K562 (cell line): ENCODE results near the gene PRR7. TPM values are rescaled to one million over a fixed set of nuclear protein-coding genes. Genes with fewer than 3 reads are reported as not detected.
A peak's percentile ranks its signal among the peaks of the same experiment; 100 is the strongest.

Experiments used
- ATAC-seq: fragments of 200-7000 bp; cut with Tn5 transposase; 3 replicates; pipeline ENCODE4 v1.9.1; 2020; ENCODE audit warnings: moderate library complexity
- BruUV-seq: library from RNA; stranded (reverse); fragments of 400-500 nt; replicated peaks from 2 replicates; lab custom pipeline; 2021; lab: Mats Ljungman, UMichigan
- CTCF ChIA-PET: fragments of 300-600 bp; formaldehyde crosslinking; extraction: SDS; loops from one replicate; lab custom pipeline; 2021; ENCODE audit warnings: low intra/inter-chr PET ratio; lab: Yijun Ruan, JAX
- POLR2A ChIA-PET: fragments of 300-600, 350-650 bp; sonication (Branson Sonifier 250); formaldehyde crosslinking; extraction: SDS; loops from one replicate; lab custom pipeline; 2021; ENCODE audit warnings: antibody characterized with exemption, inconsistent platforms; lab: Yijun Ruan, JAX
- DNase-seq, 4 experiments: peaks; one replicate each; pipeline versions ENCODE4 v3.0.0 to v3.0.0-alpha.2; 2011 to 2018; ENCODE audit warnings: low spot score in 3 of 4, mixed read lengths in 3 of 4; ENCODE audit errors: extremely low read depth in 1 of 4
- FAIRE-seq: peaks from 2 replicates; lab custom pipeline; 2011; peaks lifted over from hg19 to GRCh38; lab: Jason Lieb, UNC
- H2AFZ ChIP-seq: 2 replicates; pipeline ENCODE4 v1.6.0; 2011; ENCODE audit warnings: low read depth, low read length, control low read depth, inconsistent platforms
- H3K27ac ChIP-seq: fragments of 200-600 bp; 3 replicates; pipeline ENCODE4 v1.8.0; 2011; ENCODE audit warnings: low read depth, mild to moderate bottlenecking, control low read depth, inconsistent platforms, low read length, moderate library complexity, mixed read lengths; ENCODE audit errors: extremely low read depth
- H3K27me3 ChIP-seq, 2 experiments: fragments of 300-600 bp in 1 of 2; 2 replicates in 1 of 2; 3 replicates in 1 of 2; pipeline versions ENCODE4 v1.6.0 to v1.8.0; 2011; ENCODE audit warnings: inconsistent platforms in 2 of 2, low read length in 2 of 2, mild to moderate bottlenecking in 1 of 2, mixed read lengths in 1 of 2, moderate library complexity in 1 of 2; ENCODE audit not compliant: control insufficient read depth in 2 of 2, insufficient read depth in 2 of 2
- H3K36me3 ChIP-seq: fragments of 300-600 bp; 3 replicates; pipeline ENCODE4 v1.8.0; 2011; ENCODE audit warnings: mild to moderate bottlenecking, low read length, inconsistent platforms; ENCODE audit not compliant: control insufficient read depth, insufficient read depth
- H3K4me1 ChIP-seq, 2 experiments: fragments of 200-600 bp in 1 of 2; replicated peaks in 1 of 2; 2 replicates in 1 of 2; 3 replicates in 1 of 2; pipeline versions ENCODE4 v1.5.1 to v1.8.0; 2011; ENCODE audit warnings: inconsistent platforms in 2 of 2, low read length in 2 of 2, mild to moderate bottlenecking in 1 of 2, mixed read lengths in 1 of 2, moderate library complexity in 1 of 2; ENCODE audit not compliant: control insufficient read depth in 2 of 2, insufficient read depth in 2 of 2
- H3K4me2 ChIP-seq: 2 replicates; pipeline ENCODE4 v1.6.1; 2011; ENCODE audit warnings: low read length, control low read depth, inconsistent platforms, mixed read lengths; ENCODE audit not compliant: insufficient read depth
- H3K4me3 ChIP-seq: fragments of 200-600 bp; sonication (generic), shearing (Covaris generic); 2 replicates; pipeline ENCODE4 v1.5.1; 2016; ENCODE audit warnings: control low read depth, inconsistent platforms
- H3K79me2 ChIP-seq: fragments of 200-600 bp; 3 replicates; pipeline ENCODE4 v1.8.0; 2011; ENCODE audit warnings: low read length, inconsistent platforms; ENCODE audit not compliant: control insufficient read depth, insufficient read depth
- H3K9ac ChIP-seq, 2 experiments: 2 replicates each; pipeline versions ENCODE4 v1.6.0 to v1.6.1; 2011; ENCODE audit warnings: low read depth in 2 of 2, low read length in 2 of 2, control low read depth in 1 of 2, inconsistent platforms in 1 of 2, mild to moderate bottlenecking in 1 of 2, mixed read lengths in 1 of 2; ENCODE audit not compliant: insufficient read depth in 1 of 2
- H3K9me1 ChIP-seq: one replicate; pipeline ENCODE4 v1.6.0; 2011; ENCODE audit warnings: inconsistent platforms, mild to moderate bottlenecking, low read length, moderate library complexity; ENCODE audit not compliant: control insufficient read depth, insufficient read depth
- H3K9me3 ChIP-seq: replicated peaks from 2 replicates; pipeline ENCODE4 v1.5.1; 2011; ENCODE audit warnings: low read depth, low read length, inconsistent platforms; ENCODE audit not compliant: control insufficient read depth, insufficient read depth
- H4K20me1 ChIP-seq: replicated peaks from 2 replicates; pipeline ENCODE4 v1.6.1; 2011; ENCODE audit warnings: low read length, inconsistent platforms, mixed read lengths; ENCODE audit not compliant: control insufficient read depth, insufficient read depth
- ARID1B ChIP-seq: fragments of 450-650 bp; IDR thresholded peaks from 2 replicates; pipeline ENCODE4 v1.6.1; 2016; ENCODE audit warnings: antibody characterized with exemption, mild to moderate bottlenecking, inconsistent platforms
- HDGF ChIP-seq: fragments of 450-650 bp; IDR thresholded peaks from 2 replicates; pipeline ENCODE4 v1.6.1; 2016
- PHB2 ChIP-seq: fragments of 450-650 bp; IDR thresholded peaks from 2 replicates; pipeline ENCODE4 v1.6.1; 2017; ENCODE audit warnings: low read depth
- TGIF2 ChIP-seq: sonication (generic); formaldehyde crosslinking; IDR thresholded peaks from 2 replicates; pipeline ENCODE4 v1.8.1; 2022; ENCODE audit warnings: mild to moderate bottlenecking, missing genetic modification reagents, moderate library complexity
- WGBS: fragments of 100-300 bp; shearing (Covaris generic); methylation state at CpG from one replicate; pipeline ENCODE4 v1.1.6; 2016; ENCODE audit warnings: low coverage, mixed read lengths; ENCODE audit not compliant: insufficient coverage; ENCODE audit errors: missing lambda C conversion rate; 5-methylcytosine and 5-hydroxymethylcytosine counted together
- in situ Hi-C: fragments of 300-500 bp; cut with MboI; formaldehyde crosslinking; loops from 4 replicates; pipeline ENCODE4 v1.15.0; 2018; ENCODE audit warnings: inconsistent platforms, mixed read lengths
- intact Hi-C: fragments of 100-400 bp; cut with micrococcal nuclease; formaldehyde crosslinking; loops from 2 replicates; pipeline ENCODE4 v1.14.2; 2022
- polyA plus RNA-seq, 8 experiments: library from polyadenylated mRNA; depleted of rRNA in 4 of 8; stranded (reverse) in 5 of 8; unstranded in 3 of 8; fragments of >200 nt; fragmentation: Nextera tagmentation in 2 of 8; fragmentation: Illumina TruSeq in 1 of 8; extraction: Ambion mirVana in 2 of 8; extraction: Trizol in 1 of 8; gene quantifications; 2 replicates each; pipeline versions ENCODE4 v1.2.1 to v1.2.3, GENCODE V29; 2011 to 2014; ENCODE audit warnings: inconsistent platforms in 1 of 8, missing spikeins in 1 of 8
- total RNA-seq, 7 experiments: library from RNA; depleted of rRNA in 6 of 7; stranded (reverse); fragments of >200 nt in 6 of 7; fragmentation: Illumina TruSeq in 2 of 7; extraction: Trizol in 2 of 7; gene quantifications; 2 replicates each; pipeline versions ENCODE4 v1.2.1 to v1.2.3, GENCODE V29; 2011 to 2021; ENCODE audit warnings: low replicate concordance in 1 of 7
- TF ChIP-seq, protein P1 (sequence below): fragments of 250-450 bp; sonication (Bioruptor Pico); IDR thresholded peaks from 2 replicates; pipeline ENCODE4 v1.4.0; 2020; ENCODE audit warnings: mild to moderate bottlenecking, moderate library complexity, borderline replicate concordance
- TF ChIP-seq, protein P2 (sequence below): fragments of 450-650 bp; IDR thresholded peaks from 2 replicates; pipeline ENCODE4 v1.6.1; 2016; ENCODE audit warnings: mild to moderate bottlenecking, moderate library complexity

The PRR7 gene
- total and polyA plus RNA-seq, 9 of the 15 experiments (the other 6 are each of a cell fraction or from before 2014, with no cell fraction given), result 0.80 to 11.3 (median 10.4) TPM; not detected in 4

DNA sequence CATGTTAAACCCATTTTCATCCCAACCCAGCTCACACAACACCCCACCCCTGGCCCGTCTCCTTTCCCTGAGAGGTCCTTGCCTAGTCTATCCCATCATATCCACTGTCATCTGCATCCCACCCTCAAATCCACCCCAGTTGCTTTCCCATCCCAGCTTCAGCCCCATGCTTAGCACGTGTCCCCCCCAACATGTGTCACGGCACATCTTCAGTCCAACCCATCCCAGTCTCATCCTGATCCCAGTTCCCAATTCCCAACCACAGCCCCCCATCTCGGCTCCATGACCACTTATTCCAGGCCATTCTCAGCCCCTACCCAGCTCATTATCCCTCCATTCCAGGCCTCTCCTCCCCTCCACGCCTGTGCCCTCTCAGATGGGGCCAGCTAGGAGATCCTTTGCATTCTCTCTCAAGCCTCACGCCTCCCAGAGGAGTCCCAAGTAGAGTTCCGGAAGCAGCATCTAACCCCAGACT lies 27.4 kb downstream of the PRR7 start:
- POLR2A ChIA-PET, result interaction anchor here (0.7 to 1.7 kb wide), 5 partner anchors 11 to 26 kb away, joined by 3 to 10 read pairs (median 4); no protein-coding TSS in a partner anchor
- H3K4me3 ChIP-seq, result no peak overlapping the region
- H3K4me2 ChIP-seq, result peak overlapping the region; percentile 30
- TF ChIP-seq, protein P1, sequence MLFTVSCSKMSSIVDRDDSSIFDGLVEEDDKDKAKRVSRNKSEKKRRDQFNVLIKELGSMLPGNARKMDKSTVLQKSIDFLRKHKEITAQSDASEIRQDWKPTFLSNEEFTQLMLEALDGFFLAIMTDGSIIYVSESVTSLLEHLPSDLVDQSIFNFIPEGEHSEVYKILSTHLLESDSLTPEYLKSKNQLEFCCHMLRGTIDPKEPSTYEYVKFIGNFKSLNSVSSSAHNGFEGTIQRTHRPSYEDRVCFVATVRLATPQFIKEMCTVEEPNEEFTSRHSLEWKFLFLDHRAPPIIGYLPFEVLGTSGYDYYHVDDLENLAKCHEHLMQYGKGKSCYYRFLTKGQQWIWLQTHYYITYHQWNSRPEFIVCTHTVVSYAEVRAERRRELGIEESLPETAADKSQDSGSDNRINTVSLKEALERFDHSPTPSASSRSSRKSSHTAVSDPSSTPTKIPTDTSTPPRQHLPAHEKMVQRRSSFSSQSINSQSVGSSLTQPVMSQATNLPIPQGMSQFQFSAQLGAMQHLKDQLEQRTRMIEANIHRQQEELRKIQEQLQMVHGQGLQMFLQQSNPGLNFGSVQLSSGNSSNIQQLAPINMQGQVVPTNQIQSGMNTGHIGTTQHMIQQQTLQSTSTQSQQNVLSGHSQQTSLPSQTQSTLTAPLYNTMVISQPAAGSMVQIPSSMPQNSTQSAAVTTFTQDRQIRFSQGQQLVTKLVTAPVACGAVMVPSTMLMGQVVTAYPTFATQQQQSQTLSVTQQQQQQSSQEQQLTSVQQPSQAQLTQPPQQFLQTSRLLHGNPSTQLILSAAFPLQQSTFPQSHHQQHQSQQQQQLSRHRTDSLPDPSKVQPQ (CRISPR knock-in tag), result no peak
- 0 out of 2 replicates have a peak, but pooled peaks have one; percentile 9 for TF ChIP-seq ARID1B
- TF ChIP-seq, protein P2, sequence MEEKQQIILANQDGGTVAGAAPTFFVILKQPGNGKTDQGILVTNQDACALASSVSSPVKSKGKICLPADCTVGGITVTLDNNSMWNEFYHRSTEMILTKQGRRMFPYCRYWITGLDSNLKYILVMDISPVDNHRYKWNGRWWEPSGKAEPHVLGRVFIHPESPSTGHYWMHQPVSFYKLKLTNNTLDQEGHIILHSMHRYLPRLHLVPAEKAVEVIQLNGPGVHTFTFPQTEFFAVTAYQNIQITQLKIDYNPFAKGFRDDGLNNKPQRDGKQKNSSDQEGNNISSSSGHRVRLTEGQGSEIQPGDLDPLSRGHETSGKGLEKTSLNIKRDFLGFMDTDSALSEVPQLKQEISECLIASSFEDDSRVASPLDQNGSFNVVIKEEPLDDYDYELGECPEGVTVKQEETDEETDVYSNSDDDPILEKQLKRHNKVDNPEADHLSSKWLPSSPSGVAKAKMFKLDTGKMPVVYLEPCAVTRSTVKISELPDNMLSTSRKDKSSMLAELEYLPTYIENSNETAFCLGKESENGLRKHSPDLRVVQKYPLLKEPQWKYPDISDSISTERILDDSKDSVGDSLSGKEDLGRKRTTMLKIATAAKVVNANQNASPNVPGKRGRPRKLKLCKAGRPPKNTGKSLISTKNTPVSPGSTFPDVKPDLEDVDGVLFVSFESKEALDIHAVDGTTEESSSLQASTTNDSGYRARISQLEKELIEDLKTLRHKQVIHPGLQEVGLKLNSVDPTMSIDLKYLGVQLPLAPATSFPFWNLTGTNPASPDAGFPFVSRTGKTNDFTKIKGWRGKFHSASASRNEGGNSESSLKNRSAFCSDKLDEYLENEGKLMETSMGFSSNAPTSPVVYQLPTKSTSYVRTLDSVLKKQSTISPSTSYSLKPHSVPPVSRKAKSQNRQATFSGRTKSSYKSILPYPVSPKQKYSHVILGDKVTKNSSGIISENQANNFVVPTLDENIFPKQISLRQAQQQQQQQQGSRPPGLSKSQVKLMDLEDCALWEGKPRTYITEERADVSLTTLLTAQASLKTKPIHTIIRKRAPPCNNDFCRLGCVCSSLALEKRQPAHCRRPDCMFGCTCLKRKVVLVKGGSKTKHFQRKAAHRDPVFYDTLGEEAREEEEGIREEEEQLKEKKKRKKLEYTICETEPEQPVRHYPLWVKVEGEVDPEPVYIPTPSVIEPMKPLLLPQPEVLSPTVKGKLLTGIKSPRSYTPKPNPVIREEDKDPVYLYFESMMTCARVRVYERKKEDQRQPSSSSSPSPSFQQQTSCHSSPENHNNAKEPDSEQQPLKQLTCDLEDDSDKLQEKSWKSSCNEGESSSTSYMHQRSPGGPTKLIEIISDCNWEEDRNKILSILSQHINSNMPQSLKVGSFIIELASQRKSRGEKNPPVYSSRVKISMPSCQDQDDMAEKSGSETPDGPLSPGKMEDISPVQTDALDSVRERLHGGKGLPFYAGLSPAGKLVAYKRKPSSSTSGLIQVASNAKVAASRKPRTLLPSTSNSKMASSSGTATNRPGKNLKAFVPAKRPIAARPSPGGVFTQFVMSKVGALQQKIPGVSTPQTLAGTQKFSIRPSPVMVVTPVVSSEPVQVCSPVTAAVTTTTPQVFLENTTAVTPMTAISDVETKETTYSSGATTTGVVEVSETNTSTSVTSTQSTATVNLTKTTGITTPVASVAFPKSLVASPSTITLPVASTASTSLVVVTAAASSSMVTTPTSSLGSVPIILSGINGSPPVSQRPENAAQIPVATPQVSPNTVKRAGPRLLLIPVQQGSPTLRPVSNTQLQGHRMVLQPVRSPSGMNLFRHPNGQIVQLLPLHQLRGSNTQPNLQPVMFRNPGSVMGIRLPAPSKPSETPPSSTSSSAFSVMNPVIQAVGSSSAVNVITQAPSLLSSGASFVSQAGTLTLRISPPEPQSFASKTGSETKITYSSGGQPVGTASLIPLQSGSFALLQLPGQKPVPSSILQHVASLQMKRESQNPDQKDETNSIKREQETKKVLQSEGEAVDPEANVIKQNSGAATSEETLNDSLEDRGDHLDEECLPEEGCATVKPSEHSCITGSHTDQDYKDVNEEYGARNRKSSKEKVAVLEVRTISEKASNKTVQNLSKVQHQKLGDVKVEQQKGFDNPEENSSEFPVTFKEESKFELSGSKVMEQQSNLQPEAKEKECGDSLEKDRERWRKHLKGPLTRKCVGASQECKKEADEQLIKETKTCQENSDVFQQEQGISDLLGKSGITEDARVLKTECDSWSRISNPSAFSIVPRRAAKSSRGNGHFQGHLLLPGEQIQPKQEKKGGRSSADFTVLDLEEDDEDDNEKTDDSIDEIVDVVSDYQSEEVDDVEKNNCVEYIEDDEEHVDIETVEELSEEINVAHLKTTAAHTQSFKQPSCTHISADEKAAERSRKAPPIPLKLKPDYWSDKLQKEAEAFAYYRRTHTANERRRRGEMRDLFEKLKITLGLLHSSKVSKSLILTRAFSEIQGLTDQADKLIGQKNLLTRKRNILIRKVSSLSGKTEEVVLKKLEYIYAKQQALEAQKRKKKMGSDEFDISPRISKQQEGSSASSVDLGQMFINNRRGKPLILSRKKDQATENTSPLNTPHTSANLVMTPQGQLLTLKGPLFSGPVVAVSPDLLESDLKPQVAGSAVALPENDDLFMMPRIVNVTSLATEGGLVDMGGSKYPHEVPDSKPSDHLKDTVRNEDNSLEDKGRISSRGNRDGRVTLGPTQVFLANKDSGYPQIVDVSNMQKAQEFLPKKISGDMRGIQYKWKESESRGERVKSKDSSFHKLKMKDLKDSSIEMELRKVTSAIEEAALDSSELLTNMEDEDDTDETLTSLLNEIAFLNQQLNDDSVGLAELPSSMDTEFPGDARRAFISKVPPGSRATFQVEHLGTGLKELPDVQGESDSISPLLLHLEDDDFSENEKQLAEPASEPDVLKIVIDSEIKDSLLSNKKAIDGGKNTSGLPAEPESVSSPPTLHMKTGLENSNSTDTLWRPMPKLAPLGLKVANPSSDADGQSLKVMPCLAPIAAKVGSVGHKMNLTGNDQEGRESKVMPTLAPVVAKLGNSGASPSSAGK, result peak; percentile 81
- TF ChIP-seq PHB2, result 0 out of 2 replicates have a peak, but pooled peaks have one; percentile 22
- TF ChIP-seq HDGF, result 0 out of 2 replicates have a peak, but pooled peaks have one; percentile 53
- TF ChIP-seq TGIF2, result no peak

More for the DNA sequence above, 27.4 kb downstream of the PRR7 start:
- peak overlapping the region; percentile 42 to 70; a peak in 2 of 4 replicates for H3K9ac ChIP-seq
- no peaks in the 10 kb centered on the region for H3K9me3 ChIP-seq
- no peaks in the 10 kb centered on the region; the same call in 1 of the 2 replicates for H4K20me1 ChIP-seq
- peaks cover 36% of the 10 kb centered on the region for H3K79me2 ChIP-seq
- WGBS, result 38% methylated on average over 7 of the region's 7 CpGs
- in situ Hi-C loops (no loop called here), intact Hi-C loops (no loop called here)
- FAIRE-seq (no peak), ATAC-seq (no peak), DNase-seq (no peak)
- H3K27me3 ChIP-seq, result no peaks in the 10 kb centered on the region
- no peaks in the 10 kb centered on the region for H3K9me1 ChIP-seq
- BruUV-seq, result no TSS peak
- H2AFZ ChIP-seq, result peak overlapping the region; percentile 78
- H3K27ac ChIP-seq, result peak overlapping the region; percentile 24; the same call in 1 of the 3 replicates
- peaks cover 16% of the 10 kb centered on the region; the same call in 1 of the 3 replicates for H3K36me3 ChIP-seq
- CTCF ChIA-PET, result interaction anchor here (0.7 kb wide), 1 partner anchor 114 kb away, joined by 3 read pairs; no protein-coding TSS in a partner anchor
- H3K4me1 ChIP-seq, result peaks cover 25 to 67% of the 10 kb centered on the region in 2 experiments
